GM12891 (cell line): ENCODE results near the gene SMAP1.
"Not testable (repeated sequence)": the region's sequence is repeated elsewhere in the genome, so short reads cannot be mapped to it uniquely, and the experiment has no call there.

ENCODE experiments used
- DNase-seq: peaks from one replicate; pipeline ENCODE4 v3.0.0; 2011; ENCODE audit warnings: low spot score; ENCODE audit not compliant: insufficient read length
- FAIRE-seq: peaks from 2 replicates; lab custom pipeline; 2011; peaks lifted over from hg19 to GRCh38; lab: Jason Lieb, UNC
- PAX5 ChIP-seq: IDR thresholded peaks from 2 replicates; pipeline ENCODE4 v1.6.1; 2011; ENCODE audit warnings: low read length, moderate library complexity, mild to moderate bottlenecking; ENCODE audit not compliant: insufficient read depth, severe bottlenecking
- POLR2A ChIP-seq: IDR thresholded peaks from 2 replicates; pipeline ENCODE4 v1.6.1; 2011; ENCODE audit warnings: low read depth, low read length, control low read depth
- POLR2AphosphoS5 ChIP-seq: IDR thresholded peaks from 2 replicates; pipeline ENCODE4 v1.6.1; 2011; ENCODE audit warnings: low read depth, low read length, control low read depth
- POU2F2 ChIP-seq: IDR thresholded peaks from 2 replicates; pipeline ENCODE4 v1.6.1; 2011; ENCODE audit warnings: low read depth, mild to moderate bottlenecking, control low read depth, low read length, moderate library complexity
- SPI1 ChIP-seq: IDR thresholded peaks from 2 replicates; pipeline ENCODE4 v1.6.1; 2011; ENCODE audit warnings: low read depth, low read length, control low read depth
- TAF1 ChIP-seq: IDR thresholded peaks from 2 replicates; pipeline ENCODE4 v1.6.1; 2011; ENCODE audit warnings: low read depth, low read length, control low read depth

The SMAP1 gene

DNA sequence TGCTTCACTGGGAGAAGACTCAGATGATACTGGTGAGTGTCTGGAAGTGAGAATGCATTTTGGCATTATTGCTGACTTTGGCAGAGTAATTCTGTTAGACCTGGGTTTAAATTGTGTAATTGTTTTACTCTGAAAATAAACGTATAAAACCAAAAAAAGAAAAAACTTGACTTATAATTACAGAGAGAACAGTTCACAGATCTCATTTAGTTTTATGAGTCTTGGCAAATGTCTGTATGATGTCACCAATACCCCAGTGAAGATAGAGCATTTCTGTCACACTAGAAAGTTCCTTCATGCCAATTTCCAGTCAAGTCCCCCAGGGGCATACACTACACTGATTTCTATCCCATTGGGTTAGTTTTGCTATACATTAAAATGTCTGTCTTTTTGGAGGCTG, 67.3 kb downstream of the SMAP1 start:
- no peak for FAIRE-seq
- no peak for DNase-seq
- TF ChIP-seq POLR2AphosphoS5 (no peak), POLR2A (no peak), POU2F2 (no peak), TAF1 (no peak), SPI1 (no peak), PAX5 (no peak)

DNA sequence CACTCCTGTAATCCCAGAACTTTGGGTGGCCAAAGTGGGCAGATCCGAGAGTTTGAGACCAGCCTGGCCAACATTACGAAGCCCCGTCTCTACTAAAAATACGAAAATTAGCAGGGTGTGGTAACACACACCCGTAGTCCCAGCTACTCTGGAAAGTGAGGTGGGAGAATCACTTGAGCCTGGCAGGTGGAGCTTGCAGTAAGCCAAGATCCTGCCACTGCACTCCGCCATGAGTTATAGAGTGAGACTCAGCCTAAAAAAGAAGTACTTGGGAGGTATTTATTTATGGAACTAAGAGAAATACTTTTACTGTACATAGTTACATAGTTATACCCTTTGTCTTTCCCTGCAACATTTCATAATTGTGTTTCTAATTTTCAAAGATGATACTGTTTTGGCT, 67.8 kb downstream of the SMAP1 start:
- DNase-seq (no peak), FAIRE-seq (no peak)
- TF ChIP-seq POLR2AphosphoS5 (no peak), PAX5 (no peak), TAF1 (no peak), POLR2A (no peak), POU2F2 (no peak), SPI1 (no peak)

DNA sequence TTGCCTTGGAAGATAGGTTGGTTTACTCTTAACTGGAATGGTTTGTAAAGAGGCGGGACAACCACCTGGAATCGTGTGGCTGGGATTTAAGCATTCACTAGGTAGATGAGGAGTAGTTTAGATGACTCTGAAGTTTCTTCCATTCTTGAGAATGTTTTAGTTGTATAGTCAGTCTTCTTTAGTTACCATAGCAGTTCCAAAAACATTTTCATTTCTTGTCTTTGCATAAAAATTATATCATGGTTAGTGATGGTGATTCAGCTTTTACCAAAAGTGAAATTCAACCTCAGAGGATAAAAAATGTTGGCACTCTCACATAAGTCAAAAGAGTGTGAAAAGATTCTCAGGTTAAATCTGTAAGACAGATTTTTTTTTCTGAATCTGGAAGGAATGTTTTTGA, 70.3 kb downstream of the SMAP1 start:
- DNase-seq (no peak), FAIRE-seq (no peak)
- TF ChIP-seq POLR2AphosphoS5 (no peak), POU2F2 (no peak), TAF1 (no peak), SPI1 (no peak), PAX5 (no peak)

DNA sequence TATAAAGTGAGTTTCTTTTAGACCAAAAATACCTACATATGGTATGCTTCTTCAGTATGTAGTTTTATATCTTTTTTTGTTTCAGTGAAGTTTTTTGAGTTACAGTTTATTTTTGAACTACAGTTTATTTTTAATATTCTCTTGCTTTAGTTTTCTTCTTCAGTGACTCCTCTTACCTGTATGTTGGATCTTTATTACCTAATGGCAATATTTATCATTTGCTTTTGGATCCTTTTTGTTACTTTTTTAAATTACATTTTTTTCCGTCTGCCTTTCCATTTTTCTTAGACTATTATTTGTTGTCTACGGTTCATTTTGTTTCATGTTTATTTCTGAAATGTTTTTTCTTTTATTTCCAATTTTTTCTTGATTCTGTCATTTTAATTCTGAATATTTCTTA, 71.9 kb downstream of the SMAP1 start:
- FAIRE-seq (no peak), DNase-seq (no peak)

GRCh38 chr6:70740746-70741145, 73.1 kb downstream of the SMAP1 start:
- DNase-seq, FAIRE-seq: not testable (repeated sequence)

More for the DNA sequence above, 71.9 kb downstream of the SMAP1 start:
- no peak for TF ChIP-seq TAF1
- TF ChIP-seq POU2F2 = no peak
- no peak for TF ChIP-seq POLR2A
- no peak for TF ChIP-seq SPI1
- no peak for TF ChIP-seq POLR2AphosphoS5

DNA sequence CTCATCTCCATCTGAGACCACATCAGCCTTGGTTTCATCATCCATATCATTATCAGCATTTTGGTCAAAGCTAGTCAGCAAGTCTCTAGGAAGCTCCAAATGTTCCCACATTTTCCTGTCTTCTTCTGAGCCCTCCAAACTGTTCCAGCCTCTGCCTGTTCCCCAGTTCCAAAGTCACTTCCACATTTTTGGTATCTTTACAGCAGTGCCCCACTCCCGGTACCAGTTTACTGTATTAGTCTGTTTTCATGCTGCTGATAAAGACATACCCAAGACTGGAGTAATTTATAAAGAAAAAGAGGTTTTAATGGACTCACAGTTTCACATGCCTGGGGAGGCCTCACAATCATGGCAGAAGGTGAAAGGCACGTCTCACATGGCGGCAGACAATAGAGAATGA, 74.8 kb downstream of the SMAP1 start:
- not testable (repeated sequence) for DNase-seq, FAIRE-seq

DNA sequence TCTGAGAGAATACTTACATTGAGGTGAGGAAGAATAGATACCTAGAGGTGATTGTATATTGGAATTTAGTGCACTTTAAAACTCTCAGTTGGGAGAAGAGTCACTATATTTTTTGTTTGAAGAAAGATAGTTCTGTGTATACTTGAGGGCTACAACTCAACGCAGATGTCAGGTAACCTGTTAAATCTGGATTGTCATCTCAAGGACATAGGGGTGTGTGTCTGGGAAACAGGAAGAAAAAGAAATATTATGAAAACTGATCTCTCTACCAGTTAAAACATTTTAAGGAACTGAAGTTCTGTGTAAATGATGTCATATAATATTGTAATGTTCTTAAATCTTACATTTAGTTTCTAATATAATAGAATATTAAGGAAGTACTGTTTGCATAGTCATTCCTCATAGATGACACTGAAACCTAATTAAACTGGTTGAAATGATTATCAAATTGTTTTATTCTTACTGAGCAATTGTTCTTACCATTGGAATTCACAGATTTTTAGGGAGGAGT, 86.2 kb downstream of the SMAP1 start:
- DNase-seq (no peak), FAIRE-seq (no peak)
- no peak for TF ChIP-seq POU2F2
- no peak for TF ChIP-seq POLR2AphosphoS5
- no peak for TF ChIP-seq PAX5
- TF ChIP-seq SPI1 = no peak
- no peak for TF ChIP-seq POLR2A
- no peak for TF ChIP-seq TAF1

DNA sequence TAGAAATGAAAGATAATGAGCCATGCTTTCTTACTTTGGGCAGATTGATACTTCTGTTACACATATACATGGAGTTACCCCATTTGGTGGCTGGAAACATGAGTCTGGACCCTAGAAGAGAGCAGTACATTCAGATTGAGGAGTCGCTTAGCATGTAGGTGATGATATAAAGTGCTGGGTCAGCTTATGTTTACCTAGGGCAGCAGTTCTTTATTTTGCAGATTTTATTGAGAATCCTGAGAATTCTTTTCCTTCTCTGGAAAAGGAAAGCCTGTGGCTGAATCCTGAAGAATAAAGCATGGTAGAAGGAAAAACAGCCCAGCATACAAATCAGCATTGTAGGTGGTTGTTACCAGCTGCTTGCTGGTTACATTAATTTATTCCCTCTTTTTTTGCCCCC, 91.2 kb downstream of the SMAP1 start:
- no peak for FAIRE-seq
- no peak for DNase-seq
- TF ChIP-seq PAX5 (no peak), POLR2AphosphoS5 (no peak), SPI1 (no peak), POU2F2 (no peak), TAF1 (no peak)

GRCh38 chr6:70763754-70764510, 96.2 kb downstream of the SMAP1 start:
- TF ChIP-seq TAF1 = no peak
- TF ChIP-seq POLR2A = no peak
- FAIRE-seq (no peak), DNase-seq (no peak)

- no peak for DNase-seq
- FAIRE-seq = no peak
- TF ChIP-seq SPI1 = no peak
- TF ChIP-seq POLR2AphosphoS5 = no peak
- TF ChIP-seq PAX5 = no peak
- no peak for TF ChIP-seq TAF1
- no peak for TF ChIP-seq POU2F2
- TF ChIP-seq POLR2A = no peak
These were observed 97.0 kb downstream of the SMAP1 start for GRCh38 chr6:70764706-70765105.

DNA sequence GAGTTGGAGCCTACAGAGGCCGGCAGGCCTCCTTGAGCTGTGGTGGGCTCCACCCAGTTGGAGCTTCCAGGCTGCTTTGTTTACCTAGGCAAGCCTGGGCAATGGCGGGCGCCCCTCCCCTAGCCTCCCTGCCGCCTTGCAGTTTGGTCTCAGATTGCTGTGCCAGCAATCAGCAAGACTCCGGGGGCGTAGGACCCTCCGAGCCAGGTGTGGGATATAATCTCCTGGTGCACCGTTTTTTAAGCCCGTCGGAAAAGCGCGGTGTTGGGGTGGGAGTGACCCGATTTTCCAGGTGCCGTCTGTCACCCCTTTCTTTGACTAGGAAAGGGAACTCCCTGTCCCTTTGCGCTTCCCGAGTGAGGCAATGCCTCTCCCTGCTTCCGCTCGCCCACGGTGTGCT, 103.7 kb downstream of the SMAP1 start:
- not testable (repeated sequence) for FAIRE-seq, DNase-seq
